Cardiac fibroblast (primary cell): ENCODE data around the gene SEZ6.

Source experiments
- DNase-seq, 2 donors: peaks; one replicate each; pipeline versions ENCODE4 v3.0.0 to v3.0.0-alpha.2; 2010; ENCODE audit warnings: low read depth in 2 of 2
- H3K4me3 ChIP-seq, 2 donors: replicated peaks in 1 of 2; 1 replicate in 1 of 2; 2 replicates in 1 of 2; pipeline ENCODE4 v1.5.1; 2011; ENCODE audit warnings: low read depth in 2 of 2, low read length in 2 of 2, mild to moderate bottlenecking in 2 of 2, moderate library complexity in 1 of 2
- CTCF ChIP-seq: IDR thresholded peaks from one replicate; pipeline ENCODE4 v1.5.1; 2011; ENCODE audit warnings: low read depth, mild to moderate bottlenecking, low read length, inconsistent platforms

Gene SEZ6

GRCh38 chr17:28993645-28994426 is 12.0 kb downstream of the SEZ6 start:
- no peak for DNase-seq
- no peak overlapping the region for H3K4me3 ChIP-seq
- no peak for TF ChIP-seq CTCF

- no peak overlapping the region for H3K4me3 ChIP-seq
- DNase-seq: no peak
- TF ChIP-seq CTCF: no peak
Measured at GRCh38 chr17:28992625-28993600, 12.9 kb downstream of the SEZ6 start.

- no peak overlapping the region for H3K4me3 ChIP-seq
- DNase-seq: no peak
- TF ChIP-seq CTCF: no peak
Measured at GRCh38 chr17:28992185-28992584, 13.6 kb downstream of the SEZ6 start.

- no peak overlapping the region for H3K4me3 ChIP-seq
- TF ChIP-seq CTCF: no peak
- DNase-seq: no peak
Measured at GRCh38 chr17:28991779-28992178, 14.1 kb downstream of the SEZ6 start.

- no peak for DNase-seq
- TF ChIP-seq CTCF: no peak
- no peak overlapping the region for H3K4me3 ChIP-seq
Measured at GRCh38 chr17:28989028-28989427, 16.8 kb downstream of the SEZ6 start.

GRCh38 chr17:28988475-28988874 is 17.4 kb downstream of the SEZ6 start:
- no peak overlapping the region for H3K4me3 ChIP-seq
- DNase-seq: no peak
- TF ChIP-seq CTCF: no peak
